GM21723 (cell line): ENCODE results near the gene MAPK7.

ENCODE experiments used
- ATAC-seq: cut with Tn5 transposase; IDR thresholded peaks from one replicate; pipeline ENCODE4 v1.9.1; 2021; ENCODE audit warnings: mild to moderate bottlenecking, moderate library complexity; ENCODE audit not compliant: unreplicated experiment

The MAPK7 gene

DNA sequence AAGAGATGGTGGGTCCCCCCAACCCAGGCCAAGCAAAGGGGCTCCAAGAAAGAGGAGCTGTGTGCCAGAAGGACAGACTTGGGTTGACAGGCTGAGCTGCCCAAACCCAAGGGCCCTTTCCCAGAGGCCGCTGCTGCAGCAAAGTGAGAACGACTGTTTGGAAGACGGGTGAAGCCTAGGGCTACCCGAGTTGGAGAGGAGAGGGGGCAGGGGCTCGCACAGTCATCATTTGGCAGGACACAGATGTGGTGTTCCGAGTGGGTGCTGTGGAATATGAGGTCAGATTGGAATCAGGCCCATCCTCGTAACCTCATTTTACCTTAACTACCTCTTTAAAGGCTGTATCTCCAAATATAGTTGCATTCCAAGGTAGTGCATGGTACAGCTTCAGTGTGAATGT, 14.0 kb downstream of the MAPK7 start:
- ATAC-seq, result no peak

DNA sequence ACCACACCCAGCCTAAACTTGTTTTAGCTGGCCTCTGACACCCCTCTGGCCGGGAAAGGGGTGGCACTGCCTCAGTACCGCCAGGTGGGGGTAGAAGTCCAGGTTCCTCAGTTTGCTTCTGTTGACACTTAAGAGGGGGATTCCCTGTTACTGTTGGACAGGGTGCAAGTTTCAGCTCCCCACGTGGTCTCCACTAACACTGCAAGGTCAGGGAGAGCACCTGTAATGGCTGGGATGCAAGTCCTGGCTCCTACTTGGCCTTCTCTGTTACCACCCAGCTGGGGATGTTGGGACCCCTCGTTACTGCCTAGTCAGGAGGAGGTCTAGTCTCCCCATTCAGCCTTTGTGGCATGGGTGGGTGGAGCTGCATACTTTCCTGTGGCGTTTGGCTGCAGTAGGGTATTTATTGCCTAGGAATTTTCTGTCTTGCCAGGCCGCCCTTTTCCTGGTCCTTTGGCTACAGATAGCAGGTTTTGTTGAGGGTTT, 19.3 kb downstream of the MAPK7 start:
- ATAC-seq, result no peak

DNA sequence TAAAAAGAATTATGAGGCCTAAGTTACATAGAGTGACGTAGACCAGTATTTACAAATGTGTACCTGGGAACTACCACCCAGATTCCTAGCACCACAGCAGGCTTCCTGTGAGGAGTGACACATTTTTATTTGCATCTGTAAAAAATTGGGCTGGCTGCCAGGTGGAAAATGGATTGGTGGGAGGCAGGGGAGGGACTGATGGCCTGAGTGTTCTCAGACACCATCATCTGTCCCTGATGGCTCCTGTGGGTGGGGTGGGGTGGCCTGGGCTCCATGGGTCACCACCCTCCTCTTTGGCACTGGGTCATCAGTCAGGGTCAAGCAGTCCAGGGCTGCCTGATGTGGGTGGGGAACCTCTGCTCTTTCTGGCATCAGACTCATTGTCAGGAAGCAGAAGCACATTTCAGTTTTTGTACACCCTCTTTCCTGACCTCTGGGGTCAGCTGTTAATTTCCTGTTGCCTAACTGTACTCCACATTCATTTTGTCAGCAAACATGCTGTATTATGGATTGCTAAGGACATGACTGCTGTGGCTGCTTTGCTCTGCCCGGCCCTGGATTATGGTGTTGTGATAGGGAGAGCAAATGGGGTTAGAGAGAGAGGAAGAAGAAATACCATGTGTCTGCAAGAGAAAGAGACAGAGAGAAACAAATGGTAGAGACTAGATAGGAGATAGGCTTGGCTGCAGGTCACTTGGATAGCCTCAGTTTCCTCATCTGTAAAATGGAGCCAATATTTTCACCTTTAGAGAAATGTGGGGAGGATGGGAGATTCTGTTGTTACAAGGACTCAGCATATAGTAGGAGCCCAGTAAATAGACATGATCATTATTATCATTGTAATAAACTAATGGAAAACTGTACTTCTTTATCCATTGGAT, 20.2 kb downstream of the MAPK7 start:
- no peak for ATAC-seq

GRCh38 chr17:19399750-19400450, 21.6 kb downstream of the MAPK7 start:
- ATAC-seq, result no peak

DNA sequence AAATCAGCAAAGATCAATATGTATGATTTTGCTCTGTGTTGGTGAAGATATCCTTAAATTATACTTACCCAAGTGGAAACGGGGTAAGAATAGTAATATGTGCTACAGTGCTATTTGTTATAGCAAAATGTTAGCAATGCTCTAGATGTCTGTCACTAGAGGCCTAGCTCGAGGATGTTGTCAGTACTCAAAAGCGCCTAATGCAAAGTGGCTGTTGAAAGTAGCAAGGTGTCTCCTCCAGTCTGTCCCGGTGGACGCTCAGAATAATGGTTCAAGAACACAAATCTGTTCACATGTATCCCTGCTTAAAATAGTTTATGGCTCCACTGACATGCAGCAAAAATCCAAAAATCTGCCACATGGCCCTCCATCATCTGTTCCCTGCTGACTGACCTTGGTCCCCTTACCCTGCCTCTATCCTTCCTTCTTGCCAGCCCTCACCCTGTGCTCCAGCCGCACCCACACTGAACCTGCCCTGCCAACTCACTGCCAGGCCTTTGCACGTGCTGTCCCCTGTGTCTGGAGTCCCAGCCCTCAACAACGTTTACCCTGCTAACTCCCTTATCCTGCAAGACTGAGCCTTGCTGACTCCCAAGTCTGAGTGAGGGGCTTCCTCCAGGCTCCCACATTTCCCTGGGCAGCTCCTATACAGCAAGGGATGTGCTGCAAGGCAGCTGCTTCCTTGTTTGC, 23.2 kb downstream of the MAPK7 start:
- no peak for ATAC-seq

- ATAC-seq, result no peak
Measured at GRCh38 chr17:19402171-19402570, 23.9 kb downstream of the MAPK7 start.

DNA sequence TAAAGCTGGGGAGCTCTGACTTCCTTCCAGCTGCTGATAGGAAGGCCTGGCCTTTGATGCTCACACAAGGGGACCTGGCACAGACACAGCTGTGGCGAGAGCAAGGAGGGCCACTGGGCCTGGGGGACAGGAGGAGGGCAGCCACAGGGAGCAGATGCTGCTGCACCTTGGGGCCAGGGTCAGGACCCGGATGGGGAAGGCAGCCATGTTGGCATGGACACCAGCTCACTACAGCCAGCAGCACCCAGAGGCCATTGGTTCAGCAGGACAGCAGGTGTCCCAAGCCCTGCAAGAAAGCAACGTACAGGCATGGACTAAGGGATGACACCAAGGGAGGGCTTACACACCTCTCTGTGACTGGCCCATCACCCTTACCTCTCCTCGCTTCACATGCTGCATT, 24.7 kb downstream of the MAPK7 start:
- ATAC-seq, result no peak

- no peak for ATAC-seq
Measured at GRCh38 chr17:19404264-19404663, 26.0 kb downstream of the MAPK7 start.

- ATAC-seq, result no peak
Measured at GRCh38 chr17:19405114-19405513, 26.8 kb downstream of the MAPK7 start.

DNA sequence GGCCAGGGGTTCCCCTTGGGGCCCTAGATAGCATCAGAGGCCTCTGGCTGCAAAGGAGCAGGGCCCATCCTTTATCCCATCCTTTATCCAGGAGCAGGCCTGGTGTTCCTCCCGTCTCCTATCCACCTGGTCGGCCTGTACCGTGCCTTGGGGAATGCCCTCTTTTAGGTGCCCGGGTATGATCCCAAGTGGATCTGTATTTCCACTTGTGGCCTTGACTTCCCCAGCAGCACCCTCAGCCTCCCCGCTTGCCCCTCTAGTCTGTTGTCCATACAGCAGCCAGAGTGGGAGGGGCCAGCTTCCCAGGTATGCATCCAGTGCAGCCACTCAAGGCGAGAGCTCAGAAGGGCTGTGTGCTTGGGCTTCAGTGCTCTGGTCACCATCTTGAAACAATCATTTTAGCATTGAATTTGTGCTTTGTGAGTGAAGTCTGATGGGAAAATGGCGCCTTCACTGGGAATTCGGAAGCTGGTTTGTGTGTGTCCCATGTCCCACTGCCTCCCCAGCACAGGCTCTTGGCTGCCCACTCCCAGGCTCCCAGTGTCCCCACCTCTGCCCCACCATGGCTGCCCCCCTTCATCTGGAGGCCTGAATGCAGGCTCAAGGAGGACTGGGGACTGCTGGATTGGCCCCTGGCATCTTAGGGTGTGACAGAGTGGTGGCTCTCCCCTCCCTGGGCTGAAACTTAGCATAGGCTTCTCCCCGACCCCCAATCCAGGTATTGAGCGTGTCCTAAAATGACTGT, 29.5 kb downstream of the MAPK7 start:
- ATAC-seq, result no peak

GRCh38 chr17:19408346-19408710, 30.0 kb downstream of the MAPK7 start:
- no peak for ATAC-seq

GRCh38 chr17:19409066-19409465, 30.8 kb downstream of the MAPK7 start:
- no peak for ATAC-seq

- no peak for ATAC-seq
Measured at GRCh38 chr17:19409509-19409908, 31.2 kb downstream of the MAPK7 start.

- ATAC-seq, result no peak
Measured at GRCh38 chr17:19410091-19410490, 31.8 kb downstream of the MAPK7 start.

- ATAC-seq, result no peak
Measured at GRCh38 chr17:19410875-19411620, 32.8 kb downstream of the MAPK7 start, which contains the start of gene RNF112. Gene RNF112, plus strand, starts transcription at chr17:19411232. Its CDS starts 177 bp downstream, at chr17:19411409.

- no peak for ATAC-seq
Measured at GRCh38 chr17:19411631-19412030, 33.3 kb downstream of the MAPK7 start.

DNA sequence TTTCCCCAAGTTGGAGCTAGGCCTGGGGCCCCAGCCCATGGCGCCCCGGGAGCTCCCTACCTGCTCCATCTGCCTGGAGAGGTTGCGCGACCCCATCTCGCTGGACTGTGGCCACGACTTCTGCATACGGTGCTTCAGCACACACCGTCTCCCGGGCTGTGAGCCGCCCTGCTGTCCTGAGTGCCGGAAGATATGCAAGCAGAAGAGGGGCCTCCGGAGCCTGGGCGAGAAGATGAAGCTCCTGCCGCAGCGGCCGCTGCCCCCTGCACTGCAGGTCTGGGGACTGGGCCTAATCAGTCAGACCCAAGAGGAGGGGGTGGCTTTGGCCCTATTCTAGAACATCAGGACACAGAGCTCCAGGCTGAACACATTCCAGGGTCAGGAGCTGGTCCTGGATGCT, 34.2 kb downstream of the MAPK7 start:
- no peak for ATAC-seq

GRCh38 chr17:19412984-19413383, 34.7 kb downstream of the MAPK7 start:
- no peak for ATAC-seq

- no peak for ATAC-seq
Measured at GRCh38 chr17:19413761-19414160, 35.5 kb downstream of the MAPK7 start.
